Measurements from ENCODE around the gene TLCD5. TPM values are rescaled to one million over a fixed set of nuclear protein-coding genes. Genes with fewer than 3 reads are reported as not detected.

The TLCD5 gene
- total RNA-seq, 1 donor from 2014 or later = 9.1 TPM

DNA sequence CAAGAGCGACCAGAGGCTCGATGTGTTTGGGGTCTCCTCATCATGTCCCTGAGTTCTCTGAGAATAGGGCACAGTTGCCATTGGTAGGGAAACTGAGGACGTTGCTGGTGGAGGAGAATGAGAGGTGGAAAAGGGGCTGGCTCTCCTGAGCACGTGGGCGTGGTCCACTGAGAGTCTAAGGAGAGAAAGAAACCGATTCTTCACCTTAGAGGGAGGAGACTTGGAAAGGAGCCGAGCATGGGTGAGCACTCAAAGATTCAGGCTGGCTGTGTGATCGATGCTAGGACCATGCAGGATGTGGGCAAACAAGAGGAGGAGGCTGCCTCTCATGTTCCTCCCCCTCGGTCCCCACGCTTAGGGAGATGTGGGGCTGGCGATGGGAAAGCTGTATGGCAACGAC is 19.8 kb upstream of the TLCD5 start:
- no peak for ATAC-seq
- no peak for DNase-seq
- intact Hi-C loops (cut with micrococcal nuclease) = loop anchor here (10.0 kb wide), 1 partner anchor 130 kb away; no protein-coding TSS in a partner anchor

DNA sequence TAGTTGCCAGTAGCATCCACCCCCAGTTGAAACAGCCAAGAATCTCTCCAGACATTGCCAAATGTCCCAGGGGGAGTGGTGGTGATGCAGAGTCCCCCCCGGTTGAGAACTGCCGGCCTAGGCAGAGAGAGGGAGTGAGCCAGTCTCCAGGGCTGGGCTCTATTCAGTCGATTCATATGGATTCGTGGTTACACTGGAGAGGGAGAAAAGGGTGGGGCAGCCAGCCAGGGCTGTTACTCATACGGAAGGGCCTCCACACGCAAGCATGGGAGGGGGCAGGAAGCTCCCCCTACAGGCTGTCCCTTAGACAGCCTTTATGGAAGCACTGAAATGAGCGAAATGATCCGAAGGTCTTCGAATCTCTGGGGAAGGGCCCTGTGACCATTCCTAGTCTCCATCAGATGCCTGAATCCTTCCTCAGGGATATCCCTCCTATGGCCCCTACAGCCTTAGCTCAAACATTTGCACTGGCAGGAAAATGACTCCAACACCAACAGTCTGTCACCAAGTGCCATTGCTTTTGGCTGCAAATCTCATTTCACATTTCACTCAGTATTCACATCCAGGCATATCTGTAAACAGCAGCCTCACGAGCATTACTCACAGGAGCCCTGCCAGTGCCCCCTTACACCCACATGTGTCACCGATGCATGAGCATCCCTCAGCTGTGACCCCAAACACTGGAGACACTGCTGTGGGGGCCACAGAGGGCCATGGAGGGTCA is 18.4 kb upstream of the TLCD5 start:
- peak; percentile 55 for DNase-seq
- ATAC-seq = no peak
- intact Hi-C loops (cut with micrococcal nuclease) = loop anchor here (10.0 kb wide), 1 partner anchor 132 kb away; no protein-coding TSS in a partner anchor

DNA sequence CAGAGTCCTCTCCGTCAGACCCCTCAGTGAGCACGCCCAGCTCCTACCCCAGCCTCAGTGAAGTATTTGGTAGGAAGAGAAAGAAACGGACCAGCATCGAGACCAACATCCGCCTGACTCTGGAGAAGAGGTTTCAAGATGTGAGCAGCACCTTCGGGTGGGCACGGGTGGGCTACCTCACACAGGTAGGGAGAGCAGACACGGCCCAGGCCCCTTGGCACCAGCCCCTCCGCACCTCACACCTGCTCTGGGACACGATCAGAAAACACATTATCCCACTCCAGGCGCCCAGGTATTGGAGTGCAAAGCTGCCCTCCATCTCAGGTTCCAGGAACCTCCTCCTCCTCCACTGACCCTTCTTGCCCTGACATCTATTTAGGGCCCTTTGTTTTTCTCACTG is 17.6 kb upstream of the TLCD5 start:
- DNase-seq = no peak
- intact Hi-C loops (cut with micrococcal nuclease) = loop anchor here (10.0 kb wide), 1 partner anchor 133 kb away; no protein-coding TSS in a partner anchor
- no peak for ATAC-seq

DNA sequence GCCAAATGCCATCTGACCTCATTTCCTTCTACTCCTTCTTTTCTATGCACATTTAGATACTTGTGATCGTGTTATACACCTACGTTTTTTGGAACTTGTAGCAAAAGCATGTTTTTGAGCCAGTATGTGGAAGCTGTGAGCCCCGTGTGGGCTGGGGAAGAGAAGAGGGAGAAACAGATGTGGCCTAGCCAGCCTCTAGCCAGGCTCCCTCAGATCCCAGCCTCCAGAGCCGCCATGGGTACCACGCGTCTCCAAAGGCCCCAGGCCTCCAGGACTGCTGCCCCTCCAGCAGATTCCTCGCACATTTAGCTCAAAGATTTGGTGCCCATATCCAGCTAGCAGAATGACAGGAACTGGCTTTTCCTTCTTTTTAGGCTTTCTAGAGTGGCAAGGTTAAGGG is 17.0 kb upstream of the TLCD5 start:
- no peak for ATAC-seq
- intact Hi-C loops (cut with micrococcal nuclease) = loop anchor here (10.0 kb wide), 1 partner anchor 133 kb away; no protein-coding TSS in a partner anchor
- no peak for DNase-seq

DNA sequence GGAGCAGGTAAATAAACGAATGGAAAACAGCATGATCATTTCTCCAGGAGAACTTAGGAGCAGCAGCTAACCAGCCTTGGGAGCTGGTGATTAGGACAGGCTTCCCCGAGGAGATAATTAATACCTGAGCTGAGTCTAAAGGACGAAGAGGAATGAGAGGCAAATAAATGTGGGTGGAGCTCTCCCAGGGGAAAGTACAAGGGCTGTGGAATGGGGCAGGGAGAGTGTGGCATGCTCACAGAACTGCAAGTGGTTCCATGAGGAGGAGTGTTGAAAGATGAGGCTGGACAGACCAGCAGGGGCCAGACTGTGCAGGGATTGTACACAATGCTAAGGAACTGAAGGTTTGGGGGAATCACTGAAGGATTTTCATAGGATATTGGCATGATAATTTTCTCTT is 14.2 kb upstream of the TLCD5 start:
- ATAC-seq = no peak
- no peak for DNase-seq
- intact Hi-C loops (cut with micrococcal nuclease) = no loop called here

DNA sequence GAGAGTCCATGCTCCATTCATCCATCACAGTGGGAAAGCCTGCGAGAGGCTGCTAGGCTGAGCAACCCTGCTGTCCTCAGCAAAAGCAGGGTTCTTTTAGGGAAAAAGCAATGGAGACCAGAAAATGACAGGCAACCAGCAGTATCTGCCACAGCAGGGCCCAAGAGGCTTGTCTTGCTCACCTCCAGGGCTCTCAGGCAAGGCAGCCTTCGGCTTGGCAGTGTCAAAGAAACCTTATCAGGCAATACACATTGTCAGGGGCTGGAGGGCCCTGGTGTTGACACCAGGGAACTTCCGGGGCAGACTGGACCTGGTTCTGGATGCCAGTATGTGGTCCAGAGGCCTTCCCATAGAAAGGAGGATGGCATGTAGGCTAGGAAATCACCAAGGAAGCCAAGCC is 10.2 kb upstream of the TLCD5 start:
- no peak for DNase-seq
- no peak for ATAC-seq
- intact Hi-C loops (cut with micrococcal nuclease) = no loop called here

DNA sequence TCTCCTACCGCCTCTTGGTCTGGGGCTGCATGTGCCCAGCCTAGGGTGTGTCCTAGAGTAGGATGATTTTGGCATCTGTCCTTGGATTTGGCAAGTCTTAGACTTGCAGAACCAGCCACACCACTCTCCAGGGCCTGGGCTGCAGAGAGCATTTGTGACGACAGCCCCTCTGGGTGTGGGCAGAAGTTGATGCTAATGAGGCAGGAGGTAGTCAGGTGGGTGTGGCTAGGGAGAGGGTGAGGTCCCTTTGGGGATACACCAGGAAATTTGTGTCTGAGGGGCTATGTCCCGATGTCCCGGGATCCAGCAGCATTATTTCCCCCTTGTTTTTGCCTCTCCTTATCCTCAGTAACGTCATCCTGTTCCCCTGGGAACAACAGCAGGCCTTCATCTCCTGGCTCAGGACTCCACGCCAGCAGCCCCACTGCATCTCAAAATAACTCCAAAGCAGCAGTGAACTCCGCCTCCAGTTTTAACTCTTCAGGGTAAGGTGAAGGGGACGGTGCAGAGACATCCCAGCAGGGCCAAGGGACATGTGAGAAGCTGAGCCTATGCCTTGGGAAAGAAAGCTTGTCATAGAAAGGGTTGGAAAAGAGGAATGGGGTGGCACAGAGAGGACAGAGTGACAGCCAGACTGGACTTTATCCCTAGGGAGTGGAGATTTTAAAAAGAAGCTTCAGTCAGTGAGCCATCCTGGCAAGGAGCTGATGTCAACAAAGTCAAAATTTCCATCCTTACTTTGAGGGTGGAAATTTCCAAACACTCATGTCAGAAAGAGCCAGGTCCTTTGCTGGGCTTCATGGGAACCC is 8.0 kb upstream of the TLCD5 start:
- ATAC-seq (peak; percentile 87), DNase-seq (peak; percentile 74)
- intact Hi-C loops (cut with micrococcal nuclease) = no loop called here

DNA sequence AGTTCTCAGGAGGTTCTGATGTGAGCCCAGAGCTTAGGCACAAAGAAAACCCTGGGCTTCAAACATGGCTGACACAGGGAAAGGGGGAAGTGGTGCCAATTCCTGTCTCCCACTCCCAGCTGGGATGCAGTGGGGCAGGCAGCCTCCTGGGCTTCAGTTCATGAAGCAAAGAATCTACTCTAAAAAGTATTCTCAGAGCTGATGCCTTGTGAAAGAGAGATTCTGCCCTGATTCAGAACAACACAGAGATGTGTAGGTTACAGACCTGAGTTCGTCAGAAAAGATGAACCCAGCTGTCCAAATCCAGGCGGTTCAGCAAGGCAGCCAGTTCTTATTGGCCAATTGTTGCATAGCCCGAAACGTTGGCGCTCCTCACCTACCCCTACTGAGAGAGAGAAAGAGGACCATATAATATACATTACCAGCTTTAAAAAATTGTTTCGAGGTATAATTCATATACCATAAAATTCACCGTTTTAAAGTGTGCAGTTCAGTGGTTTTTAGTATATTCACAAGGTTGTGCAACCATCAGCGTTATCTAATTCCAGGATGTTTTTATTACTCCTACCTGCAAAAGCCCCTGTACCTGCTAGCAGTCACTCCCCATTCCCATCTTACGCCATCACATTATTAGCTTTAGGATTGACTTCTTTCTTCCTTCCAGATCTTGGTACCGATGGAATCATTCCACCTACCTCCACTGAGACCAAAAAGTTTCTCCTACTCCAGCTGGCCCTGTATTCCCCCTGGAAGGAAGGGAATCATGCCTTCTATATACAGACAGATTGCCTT is 7.2 kb upstream of the TLCD5 start:
- intact Hi-C loops (cut with micrococcal nuclease) = no loop called here
- DNase-seq (no peak), ATAC-seq (no peak)

DNA sequence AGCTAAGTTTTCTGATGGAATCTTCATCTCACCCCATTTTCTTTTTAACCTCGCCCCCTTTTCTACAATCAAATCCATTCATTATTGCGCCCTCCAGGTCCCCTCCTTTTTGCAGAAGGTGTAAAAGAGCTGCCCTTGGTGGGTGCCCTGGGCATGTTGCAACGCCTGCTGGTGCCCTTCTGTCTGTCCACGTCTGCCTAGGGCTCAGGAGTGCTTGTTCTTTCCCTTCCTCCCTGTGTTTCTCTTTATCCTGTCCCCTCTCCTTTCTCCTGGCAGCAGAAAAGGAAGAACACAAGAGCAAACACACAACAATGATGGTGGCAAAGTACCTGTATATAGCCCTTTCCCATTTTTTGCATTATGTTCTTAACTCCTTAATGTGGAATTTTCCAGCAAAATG is 6.2 kb upstream of the TLCD5 start:
- no peak for ATAC-seq
- no peak for DNase-seq
- intact Hi-C loops (cut with micrococcal nuclease) = no loop called here

DNA sequence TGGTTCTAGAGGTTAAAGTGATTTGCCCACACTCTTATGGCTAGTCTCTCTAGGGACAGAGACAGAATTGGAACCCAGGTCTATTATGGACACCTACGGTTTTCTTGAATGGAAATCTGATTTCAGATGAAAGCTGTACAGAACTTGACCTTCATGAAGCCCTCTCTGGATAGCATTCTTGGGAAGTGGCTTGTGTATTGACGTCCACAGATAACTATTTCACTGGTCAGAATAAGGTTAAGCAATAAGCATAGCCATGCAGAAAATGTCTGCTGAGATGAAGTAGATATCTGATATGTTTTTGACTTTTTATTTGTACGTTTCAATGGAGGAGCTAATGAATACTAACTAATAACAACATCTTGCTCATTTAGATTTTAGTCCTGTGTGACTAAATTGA is 1.1 kb downstream of the TLCD5 start:
- DNase-seq (no peak), ATAC-seq (peak; percentile 19)
- intact Hi-C loops (cut with micrococcal nuclease) = no loop called here

DNA sequence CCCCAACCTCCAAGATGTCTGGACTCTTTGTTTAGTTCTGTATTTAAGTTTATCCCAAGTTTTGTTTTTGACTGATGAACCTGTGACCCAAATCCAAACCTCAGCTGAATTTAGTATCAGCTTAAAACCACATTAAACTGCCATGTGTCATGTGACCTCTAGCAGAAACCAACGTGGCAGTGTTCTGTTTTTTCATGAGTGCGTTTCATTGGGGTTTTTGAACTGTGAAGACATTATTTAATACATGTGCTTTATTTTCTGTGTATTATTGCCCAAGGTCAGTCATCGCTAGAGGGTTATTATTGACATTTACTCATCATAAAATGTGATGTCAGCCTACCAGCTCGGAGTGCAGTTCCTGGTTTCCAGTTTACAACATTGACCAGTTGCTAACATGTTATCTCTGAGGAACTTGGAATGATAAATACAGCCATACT is 1.8 kb downstream of the TLCD5 start:
- DNase-seq (no peak), ATAC-seq (no peak)
- intact Hi-C loops (cut with micrococcal nuclease) = no loop called here

DNA sequence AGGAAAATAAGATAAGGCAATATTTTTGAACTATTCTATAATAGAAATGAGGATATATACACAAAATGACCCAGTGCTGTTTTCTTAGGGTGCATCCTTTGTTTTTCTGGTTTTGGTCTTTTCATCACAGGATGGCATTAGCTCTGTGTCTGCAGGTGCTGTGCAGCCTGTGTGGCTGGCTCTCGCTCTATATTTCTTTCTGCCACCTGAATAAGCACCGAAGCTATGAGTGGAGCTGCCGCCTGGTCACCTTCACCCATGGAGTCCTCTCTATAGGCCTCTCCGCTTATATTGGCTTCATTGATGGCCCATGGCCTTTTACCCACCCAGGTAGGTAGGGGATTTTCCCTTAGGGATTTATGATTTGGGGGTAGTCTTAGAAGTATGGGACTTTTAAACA is 2.2 kb downstream of the TLCD5 start:
- intact Hi-C loops (cut with micrococcal nuclease) = no loop called here
- ATAC-seq = no peak
- DNase-seq = no peak

DNA sequence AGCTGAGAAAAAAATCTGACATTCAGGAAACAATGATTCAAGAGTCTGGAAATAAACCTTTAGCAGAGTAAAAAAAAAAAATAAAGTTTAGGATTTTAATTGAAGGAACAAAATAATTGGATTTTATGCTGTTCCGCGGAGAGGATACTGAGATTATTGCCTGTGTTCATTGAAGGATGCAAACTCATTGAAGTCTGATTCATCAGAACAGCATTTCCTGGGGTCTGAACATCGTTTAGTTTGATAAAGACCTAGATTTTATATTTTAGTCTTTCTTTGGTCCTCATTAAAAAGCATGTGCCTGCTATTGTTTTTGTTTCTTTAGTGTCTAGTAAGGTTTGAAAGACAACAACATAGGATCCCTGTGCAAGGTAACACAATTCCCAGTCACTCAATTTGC is 4.5 kb downstream of the TLCD5 start:
- intact Hi-C loops (cut with micrococcal nuclease) = no loop called here

DNA sequence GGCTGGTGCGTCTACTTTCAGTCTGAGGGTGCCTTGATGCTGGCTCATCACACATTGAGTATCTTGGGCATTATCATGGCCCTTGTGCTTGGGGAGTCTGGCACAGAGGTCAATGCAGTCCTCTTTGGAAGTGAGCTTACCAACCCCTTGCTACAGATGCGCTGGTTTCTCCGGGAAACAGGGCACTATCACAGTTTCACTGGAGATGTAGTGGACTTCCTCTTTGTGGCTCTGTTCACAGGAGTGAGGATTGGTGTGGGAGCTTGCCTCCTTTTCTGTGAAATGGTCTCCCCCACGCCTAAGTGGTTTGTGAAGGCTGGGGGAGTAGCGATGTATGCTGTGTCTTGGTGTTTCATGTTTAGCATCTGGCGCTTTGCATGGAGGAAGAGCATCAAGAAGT is 4.9 kb downstream of the TLCD5 start:
- DNase-seq (no peak), ATAC-seq (no peak)
- intact Hi-C loops (cut with micrococcal nuclease) = no loop called here

More for the DNA sequence above, 4.5 kb downstream of the TLCD5 start:
- DNase-seq (no peak), ATAC-seq (no peak)

DNA sequence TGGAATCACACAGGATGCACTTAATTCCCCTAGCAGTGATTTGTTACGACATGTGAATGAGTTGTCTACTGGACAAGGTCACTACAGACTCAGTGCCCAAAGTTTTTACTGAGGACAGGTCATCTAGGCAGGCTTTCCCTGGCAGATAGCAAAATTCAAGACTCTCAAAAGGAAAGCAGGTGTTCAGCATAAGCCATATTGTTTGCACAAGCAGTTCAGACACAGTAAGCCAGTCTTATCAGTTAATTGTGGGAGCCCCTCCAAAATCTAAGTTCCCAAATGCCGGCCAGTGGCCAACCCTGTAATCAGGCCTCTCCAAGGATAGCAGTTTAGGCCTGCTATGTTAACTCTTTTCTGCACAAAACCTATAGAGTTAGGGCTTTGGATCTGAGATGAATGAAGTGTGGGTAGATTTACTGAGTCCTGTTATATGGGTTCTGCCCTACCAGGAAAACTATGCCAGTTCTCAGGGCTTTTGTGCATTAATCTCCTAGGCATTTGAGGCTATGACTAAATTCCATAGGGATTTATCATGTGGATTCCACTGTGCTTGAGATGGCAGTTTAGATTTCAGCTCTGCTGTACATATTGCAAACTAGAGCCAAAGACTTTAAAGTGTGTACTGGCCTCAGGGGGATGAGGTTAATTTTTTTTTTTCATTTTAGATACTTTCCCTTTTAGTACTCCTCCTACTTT is 6.3 kb downstream of the TLCD5 start:
- intact Hi-C loops (cut with micrococcal nuclease) = no loop called here
- ATAC-seq = peak; percentile 29
- DNase-seq = no peak

DNA sequence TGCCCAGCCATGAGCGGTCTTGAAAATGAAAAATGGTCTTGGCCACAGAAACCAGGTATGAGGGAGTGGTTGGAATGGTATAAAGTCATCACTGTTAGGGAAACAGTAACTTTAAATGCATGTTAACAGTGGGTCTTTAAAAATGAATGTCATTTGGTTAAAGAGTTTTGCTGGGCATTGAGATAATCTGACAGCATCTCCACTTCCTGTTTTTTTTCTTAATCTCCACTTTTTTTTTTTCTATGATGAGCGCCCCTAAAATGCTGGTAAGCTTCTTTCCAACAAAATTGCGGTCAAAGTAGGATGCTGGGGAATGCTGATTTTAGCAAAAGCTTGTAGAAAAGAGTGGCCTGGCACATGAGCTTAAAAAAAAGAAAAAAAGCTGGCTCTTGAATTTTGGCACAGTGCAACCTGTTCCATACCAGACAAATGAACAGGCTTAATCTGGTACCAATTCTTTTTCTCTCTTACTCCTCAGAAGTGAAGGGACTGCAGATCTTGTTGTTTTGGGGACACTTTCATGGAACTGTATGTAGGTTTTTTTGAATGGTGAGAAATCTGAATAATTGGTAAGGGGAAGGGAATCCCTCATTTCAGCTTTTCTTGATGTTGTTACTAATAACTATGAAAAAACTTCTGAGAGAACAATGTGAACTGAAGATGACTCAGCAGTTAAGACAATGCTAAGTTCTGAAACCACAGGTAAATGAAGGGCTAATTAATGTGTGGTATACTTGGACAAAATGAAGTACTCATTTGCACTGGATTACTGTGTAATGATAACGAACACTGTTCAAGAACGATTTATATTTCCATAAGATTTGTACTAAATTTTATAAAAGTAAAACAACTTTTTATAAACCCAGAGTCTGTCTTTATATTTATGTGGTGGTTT is 8.0 kb downstream of the TLCD5 start:
- intact Hi-C loops (cut with micrococcal nuclease) = no loop called here
- no peak for ATAC-seq

DNA sequence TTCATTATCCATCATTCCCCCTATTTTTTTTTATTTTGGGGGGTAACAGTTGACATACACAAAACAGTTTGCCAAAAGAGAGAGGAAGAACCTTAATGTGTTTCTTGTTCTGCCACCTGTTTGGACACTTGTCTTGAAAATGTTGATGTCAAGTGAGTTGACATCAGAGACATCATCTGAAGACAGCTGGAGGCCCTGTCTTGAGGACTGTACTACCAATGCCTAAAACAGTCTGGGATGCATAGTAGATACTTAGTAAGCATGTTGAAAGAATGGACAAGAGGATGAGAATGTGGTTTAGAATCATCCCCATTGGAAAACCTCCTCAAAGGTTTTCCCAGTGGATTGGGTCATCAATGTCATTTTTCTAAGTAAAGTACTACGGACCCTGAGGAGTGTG is 8.7 kb downstream of the TLCD5 start:
- intact Hi-C loops (cut with micrococcal nuclease) = no loop called here
- ATAC-seq (no peak), DNase-seq (no peak)

More for the DNA sequence above, 8.0 kb downstream of the TLCD5 start:
- DNase-seq = no peak

DNA sequence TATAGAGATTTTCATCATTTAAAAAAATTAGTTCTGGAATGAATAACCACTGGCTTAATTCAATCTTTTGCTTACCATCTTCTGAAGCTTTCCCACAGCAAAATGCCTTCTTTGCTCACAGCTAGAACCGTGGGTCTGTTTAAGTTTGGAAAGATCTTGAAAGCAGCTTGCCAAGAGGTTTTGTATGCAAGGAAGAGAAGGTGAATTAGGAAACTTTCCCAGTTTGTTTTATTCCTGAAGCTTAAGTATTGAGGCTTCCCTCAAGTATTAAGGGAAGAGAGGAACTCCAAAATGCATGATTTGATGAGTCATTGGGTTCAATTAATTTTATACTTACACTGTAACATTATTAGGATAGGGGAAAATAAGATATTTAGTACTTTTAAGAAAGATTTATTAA is 9.2 kb downstream of the TLCD5 start:
- no peak for ATAC-seq
- intact Hi-C loops (cut with micrococcal nuclease) = no loop called here

More for the DNA sequence above, 9.2 kb downstream of the TLCD5 start:
- no peak for DNase-seq

Data from left ventricle myocardium superior (tissue), 1 donor.